GM18907 (cell line): Measurements from ENCODE around the gene ADGRA1.
"Not testable (repeated sequence)": the region's sequence is repeated elsewhere in the genome, so short reads cannot be mapped to it uniquely, and the experiment has no call there.

Experiments used
- ATAC-seq: cut with Tn5 transposase; IDR thresholded peaks from one replicate; pipeline ENCODE4 v1.9.1; 2021; ENCODE audit warnings: mild to moderate bottlenecking, moderate library complexity; ENCODE audit not compliant: unreplicated experiment

ADGRA1 gene

DNA sequence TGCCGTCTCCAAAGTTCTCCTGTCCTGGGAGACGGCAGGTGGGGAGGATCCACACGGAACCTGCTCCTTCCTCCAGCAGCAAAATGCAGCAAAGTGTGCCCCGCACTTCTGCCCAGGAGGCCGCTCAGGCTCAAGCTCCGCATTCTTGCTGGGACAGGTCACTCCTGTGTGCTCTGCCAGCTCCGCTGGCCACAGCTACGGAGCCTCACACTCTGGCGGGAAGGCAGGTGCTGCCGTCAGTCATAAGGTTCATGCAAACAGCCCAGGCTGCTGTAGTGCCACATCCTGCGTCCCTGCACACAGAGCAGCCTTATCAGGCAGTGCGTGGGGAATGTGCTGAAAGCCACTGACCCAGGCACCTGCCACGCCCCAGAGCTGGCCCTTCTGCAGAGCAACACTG, 22.4 kb downstream of the ADGRA1 start:
- ATAC-seq, result no peak

DNA sequence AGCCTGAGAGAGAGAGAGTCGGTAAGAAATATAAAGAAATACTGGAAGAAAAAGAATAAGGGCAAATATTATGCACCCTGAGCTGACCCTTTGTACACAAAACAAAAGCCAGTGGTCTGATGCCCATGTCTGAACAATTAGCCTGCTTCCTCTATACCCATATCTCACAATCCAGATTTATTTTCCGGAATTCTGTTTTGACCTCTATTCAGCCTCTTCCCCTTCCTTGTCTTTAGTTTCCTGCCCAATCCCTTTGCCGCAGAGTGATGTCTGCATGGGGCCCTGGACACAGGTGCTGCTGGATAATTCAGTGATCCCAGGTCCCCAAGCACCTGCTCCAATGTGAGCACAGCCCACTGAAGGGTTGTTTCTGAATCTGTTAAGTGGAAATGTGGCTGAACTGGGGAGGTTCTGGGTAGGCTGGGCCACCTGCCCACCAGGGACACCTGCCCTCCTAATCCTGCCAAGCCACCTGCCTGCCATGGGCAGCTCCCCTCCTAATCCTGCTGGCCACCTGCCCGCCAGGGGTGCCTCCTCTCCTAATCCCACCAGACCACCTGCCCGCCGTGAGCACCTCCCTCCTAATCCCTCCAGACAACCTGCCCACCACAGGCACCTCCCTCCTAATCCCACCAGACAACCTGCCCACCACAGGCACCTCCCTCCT, 23.0 kb downstream of the ADGRA1 start:
- ATAC-seq, result no peak

GRCh38 chr10:133111640-133112039, 23.9 kb downstream of the ADGRA1 start:
- not testable (repeated sequence) for ATAC-seq

DNA sequence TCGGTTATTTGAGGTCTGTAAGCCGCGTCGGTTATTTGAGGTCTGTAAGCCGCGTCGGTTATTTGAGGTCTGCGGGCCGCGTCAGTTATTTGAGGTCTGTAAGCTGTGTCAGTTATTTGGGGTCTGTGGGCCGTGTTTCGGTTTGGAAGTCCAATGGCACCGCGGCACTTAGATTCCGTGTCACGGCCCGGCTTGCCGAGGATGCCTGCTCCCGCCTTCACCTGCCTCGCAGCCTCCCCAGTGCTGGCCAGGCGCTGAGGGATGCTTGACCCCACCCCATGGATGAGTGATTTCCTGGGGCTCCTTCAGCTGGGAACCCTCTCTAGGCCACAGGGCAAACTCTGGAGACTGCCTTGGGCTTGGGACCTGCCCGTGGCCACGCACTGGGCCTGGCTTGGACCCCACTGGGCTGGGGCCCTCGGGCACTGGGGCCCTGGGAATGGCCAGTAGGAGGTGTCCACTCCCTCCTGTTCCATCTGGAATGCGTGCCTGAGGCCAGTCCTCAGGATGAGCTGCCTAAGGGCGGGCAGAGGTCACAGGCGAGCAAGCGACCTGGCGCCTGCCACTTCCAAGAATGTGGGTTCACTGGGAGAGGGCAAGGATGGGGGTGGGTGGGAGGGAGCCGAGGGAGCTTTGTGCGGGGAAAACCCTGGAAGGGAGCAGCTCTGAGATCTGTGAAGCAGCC, 25.6 kb downstream of the ADGRA1 start:
- ATAC-seq, result no peak

DNA sequence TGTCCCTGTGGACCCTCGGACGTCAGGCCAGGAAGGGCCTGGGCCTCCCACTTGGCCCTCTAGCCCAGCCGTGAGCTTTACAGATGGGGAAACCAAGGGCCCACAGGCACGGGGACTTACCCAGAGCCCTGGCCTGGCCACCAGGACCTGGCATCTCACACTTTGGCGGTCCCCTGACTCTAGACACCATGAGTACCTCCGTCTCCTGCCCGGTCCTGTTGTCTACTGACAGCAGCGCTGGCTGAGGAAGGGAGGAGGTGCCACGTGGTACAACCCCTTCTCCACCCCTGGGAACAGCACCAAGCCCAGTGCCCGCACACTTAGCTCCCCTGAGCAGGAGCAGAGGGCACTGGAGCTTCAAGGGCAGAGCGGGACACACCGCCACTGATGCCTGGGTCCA, 26.1 kb downstream of the ADGRA1 start:
- no peak for ATAC-seq

DNA sequence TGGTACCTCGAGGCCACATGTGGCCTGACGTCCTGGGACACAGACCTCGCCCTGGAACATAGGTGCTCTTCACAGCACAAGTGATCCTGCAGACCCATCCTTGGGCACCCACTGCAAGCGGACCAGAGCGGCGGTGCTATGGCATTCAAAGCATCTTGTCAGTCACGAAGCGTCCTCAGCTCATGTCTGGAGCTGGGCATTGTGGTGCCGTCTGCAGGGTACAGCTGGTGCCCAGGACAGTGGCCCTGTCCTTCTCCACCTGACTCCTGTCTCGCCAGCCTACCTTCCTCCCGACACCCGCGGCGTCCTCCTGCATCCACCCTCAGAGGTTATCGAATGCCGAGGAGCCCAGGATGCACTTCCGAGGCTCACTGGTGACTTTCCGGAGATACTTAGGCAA, 26.5 kb downstream of the ADGRA1 start:
- no peak for ATAC-seq

DNA sequence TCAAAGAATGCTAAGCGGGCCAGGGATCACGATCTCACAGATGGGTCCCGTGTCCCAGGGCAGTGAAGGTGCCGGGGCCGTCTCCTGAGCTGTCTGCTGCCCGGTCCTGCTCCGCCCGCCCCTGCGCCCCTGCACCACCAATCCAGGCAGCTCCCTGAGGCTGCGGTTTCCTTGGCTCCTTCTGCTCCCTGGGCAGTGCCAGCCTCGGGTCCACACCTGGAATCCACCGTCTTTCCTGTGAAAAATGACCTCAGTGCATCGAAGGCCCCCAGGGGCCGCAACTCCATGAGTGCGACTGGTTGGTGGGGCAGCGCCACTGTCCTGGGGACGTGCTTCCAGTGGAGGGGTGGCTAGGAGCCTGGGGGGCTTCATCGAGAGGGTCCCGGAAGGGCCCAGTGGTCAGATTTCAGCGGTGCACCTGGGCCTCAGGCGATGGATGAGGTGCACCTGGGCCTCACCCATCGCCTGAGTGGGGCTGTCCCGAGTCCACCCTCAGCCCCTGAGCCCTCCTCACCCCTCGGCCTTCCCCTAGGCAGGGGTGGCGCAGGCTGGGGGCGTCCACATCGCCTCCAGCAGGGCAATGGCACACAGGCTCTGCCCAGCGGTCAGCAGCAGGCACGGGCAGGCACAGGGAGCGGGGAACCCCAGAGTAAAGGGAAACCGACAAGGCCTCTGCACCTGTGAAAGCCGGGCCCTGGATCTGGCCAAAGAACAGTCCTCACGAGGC, 27.2 kb downstream of the ADGRA1 start:
- no peak for ATAC-seq

GRCh38 chr10:133115453-133115842, 27.7 kb downstream of the ADGRA1 start:
- ATAC-seq, result no peak

GRCh38 chr10:133115976-133116375, 28.3 kb downstream of the ADGRA1 start:
- ATAC-seq, result no peak

DNA sequence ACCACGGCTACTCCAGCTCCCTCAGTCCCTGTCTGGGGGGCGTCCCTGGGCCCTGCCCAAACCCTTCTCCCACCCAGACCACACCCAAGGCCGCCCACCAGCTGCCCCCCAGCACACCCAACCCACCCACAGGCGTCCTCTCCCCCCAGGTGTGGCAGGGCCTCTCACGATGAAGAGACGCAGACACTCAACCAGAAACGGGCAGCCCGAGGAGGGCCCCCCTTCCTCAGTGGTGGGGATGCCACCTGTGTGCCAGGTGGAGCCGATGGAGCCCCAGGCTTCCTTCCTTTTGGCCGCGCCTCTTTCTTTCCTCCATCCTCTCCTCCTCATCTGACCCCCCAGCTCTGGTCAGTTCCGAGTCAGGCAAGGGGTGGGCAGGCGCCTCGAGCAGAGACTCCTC, 28.7 kb downstream of the ADGRA1 start:
- ATAC-seq, result no peak

GRCh38 chr10:133117036-133117687, 29.4 kb downstream of the ADGRA1 start:
- no peak for ATAC-seq

DNA sequence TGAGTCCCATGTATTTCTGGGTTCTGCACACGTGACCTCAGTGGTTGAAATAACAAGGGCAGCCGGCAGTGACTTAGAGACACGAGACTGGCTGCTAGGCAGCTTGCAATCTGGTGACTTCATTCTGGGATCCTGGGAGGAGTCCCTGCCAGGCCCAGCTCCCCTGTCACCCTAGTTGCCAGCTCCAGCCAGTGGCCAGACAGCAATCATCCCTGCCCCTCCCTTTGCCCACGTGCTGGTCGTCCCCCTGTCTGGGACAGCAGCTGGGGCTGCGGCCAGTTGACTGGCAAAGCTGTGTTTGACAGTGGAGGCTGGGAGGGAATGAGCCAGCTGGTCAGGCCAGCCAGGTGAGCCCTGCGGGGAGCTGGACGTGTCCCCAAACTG, 30.0 kb downstream of the ADGRA1 start:
- no peak for ATAC-seq

DNA sequence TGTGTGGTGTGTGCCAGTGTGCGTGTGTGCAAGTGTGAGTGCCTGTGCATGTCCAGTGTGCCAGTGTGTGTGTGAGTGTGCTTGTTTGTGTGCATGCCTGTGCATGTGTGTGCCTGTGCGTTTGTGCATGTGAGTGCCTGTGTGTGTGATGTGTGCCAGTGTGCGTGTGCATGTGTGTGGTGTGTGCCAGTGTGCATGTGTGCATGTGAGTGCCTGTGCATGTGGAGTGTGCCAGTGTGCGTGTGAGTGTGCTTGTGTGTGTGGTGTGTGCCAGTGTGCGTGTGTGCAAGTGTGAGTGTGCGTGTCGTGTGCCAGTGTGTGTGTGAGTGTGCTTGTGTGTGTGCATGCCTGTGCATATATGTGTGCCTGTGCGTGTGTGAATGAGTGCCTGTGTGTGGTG, 33.8 kb downstream of the ADGRA1 start:
- no peak for ATAC-seq

DNA sequence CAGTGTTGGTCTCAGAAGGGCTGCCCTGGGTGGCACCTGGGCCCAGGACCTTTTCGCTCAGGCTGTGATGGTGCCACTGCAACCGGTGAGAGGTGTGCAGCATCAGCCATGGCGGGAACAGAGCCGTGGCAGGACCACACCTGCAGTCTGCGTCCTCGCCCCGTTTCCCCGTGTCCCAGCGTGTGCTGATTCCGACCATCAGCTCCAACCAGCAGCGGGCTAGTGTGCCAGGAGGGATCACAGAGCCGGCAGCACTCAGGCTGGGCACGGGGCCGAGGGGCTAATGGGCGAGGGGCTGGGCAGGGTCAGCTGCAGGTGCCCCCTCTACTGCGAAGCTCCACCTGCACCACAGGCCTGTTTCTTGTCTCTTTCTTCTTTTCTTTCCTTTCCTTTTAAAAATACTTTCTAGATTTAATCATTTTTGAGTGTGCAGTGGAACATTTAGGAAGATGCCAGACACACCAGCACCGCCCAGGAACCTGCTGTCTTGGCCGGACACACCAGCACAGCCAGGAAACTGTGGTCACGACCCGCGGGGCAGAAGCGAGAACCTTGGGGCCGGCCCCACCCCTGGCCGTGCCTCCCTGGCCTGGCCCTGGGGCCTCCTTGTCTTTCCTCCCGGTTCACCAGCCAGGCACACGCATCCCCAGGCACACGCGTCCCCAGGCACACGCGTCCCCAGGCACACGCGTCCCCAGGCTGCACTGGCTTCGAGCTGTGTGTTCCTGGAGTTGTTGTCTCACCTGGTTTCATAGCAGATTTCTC, 34.6 kb downstream of the ADGRA1 start:
- ATAC-seq, result no peak

- ATAC-seq, result no peak
Measured at GRCh38 chr10:133123050-133123745, 35.5 kb downstream of the ADGRA1 start.

- no peak for ATAC-seq
Measured at GRCh38 chr10:133123746-133124356, 36.1 kb downstream of the ADGRA1 start.

DNA sequence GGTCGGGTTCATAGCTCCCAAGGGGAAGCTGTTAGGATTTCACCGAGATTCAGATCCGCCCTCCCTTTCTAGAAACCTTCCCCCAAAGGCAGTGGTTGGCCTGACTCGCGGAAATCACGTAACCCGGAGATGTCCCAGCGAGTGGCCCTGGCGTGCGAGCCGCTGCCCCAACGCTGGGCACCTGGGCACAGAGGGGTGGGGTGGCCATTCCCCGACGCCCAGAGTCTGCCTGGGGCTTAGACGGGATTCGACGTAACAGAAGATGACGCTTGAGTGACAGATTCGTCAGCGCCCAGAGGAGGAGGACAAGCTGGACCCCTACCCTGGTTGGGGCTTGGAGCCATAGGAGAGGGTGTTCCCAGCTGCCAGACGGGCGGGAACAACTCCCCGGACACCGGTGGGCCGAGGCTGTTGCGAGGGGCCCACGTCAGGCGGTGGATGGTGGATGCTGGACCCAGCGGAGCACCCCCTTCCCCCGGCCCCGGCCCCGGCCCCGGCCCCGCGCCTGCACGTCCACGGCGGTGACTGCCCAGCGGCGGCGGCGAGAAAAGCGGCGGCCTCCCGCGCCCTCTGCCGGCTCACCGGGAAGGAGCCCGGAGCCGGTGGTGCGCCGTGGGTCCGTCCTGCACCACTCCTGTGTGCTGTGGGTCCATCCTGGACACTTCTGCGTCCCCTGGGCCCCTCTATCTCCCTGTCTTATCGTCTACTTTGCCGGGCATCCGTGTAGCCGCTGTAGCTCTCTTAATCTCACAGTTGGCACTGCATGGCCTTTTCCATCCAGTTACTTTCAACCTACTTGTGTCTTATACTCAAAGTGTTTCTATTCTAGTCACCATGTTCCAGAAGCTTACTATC, 36.9 kb downstream of the ADGRA1 start:
- no peak for ATAC-seq

DNA sequence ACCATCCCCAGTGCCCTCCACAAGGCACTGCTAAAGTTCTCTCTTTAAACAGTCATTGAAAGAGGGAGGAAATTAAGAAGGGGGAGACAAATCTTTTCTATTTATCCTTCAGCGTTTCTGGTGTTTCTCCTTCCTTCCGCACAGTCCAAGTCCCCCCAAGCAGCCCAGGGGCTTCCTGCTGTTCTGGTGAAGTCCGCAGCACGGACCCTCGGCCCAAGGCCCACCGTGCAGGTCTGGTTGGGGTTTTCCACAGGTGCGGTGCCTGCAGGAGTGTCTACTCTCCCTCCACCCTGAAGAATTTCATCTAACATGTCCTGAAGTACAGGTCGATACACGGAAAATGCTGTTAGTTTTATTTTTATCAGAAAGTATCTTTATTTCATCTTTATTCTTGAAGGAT, 38.2 kb downstream of the ADGRA1 start:
- no peak for ATAC-seq
